AG08396 (cell line): ENCODE data around the gene C4B.
"Not testable (repeated sequence)": the region's sequence is repeated elsewhere in the genome, so short reads cannot be mapped to it uniquely, and the experiment has no call there.

Experiments used
- DNase-seq: peaks from one replicate; pipeline ENCODE4 v3.0.0; 2012; ENCODE audit warnings: low spot score, mixed read lengths

The C4B gene

GRCh38 chr6:32053314-32053713 is 38.7 kb downstream of the C4B start:
- DNase-seq, result not testable (repeated sequence)

GRCh38 chr6:32055756-32056155 is 41.2 kb downstream of the C4B start:
- not testable (repeated sequence) for DNase-seq

- DNase-seq, result no peak
These were observed 41.7 kb downstream of the C4B start for GRCh38 chr6:32056254-32056653.

- no peak for DNase-seq
These were observed 43.4 kb downstream of the C4B start for GRCh38 chr6:32057966-32058365.

GRCh38 chr6:32058511-32058963 is 43.9 kb downstream of the C4B start:
- no peak for DNase-seq

GRCh38 chr6:32060966-32061655 is 46.5 kb downstream of the C4B start:
- no peak for DNase-seq

- no peak for DNase-seq
These were observed 50.1 kb downstream of the C4B start for GRCh38 chr6:32064706-32065105.

GRCh38 chr6:32067521-32067920 is 52.9 kb downstream of the C4B start:
- DNase-seq, result not testable (repeated sequence)

- DNase-seq, result not testable (repeated sequence)
These were observed 53.7 kb downstream of the C4B start for GRCh38 chr6:32068315-32068714.

- DNase-seq, result no peak
These were observed 54.3 kb downstream of the C4B start for GRCh38 chr6:32068867-32069266.

GRCh38 chr6:32069460-32069859 is 54.9 kb downstream of the C4B start:
- DNase-seq, result no peak

GRCh38 chr6:32069878-32070515 is 55.4 kb downstream of the C4B start:
- DNase-seq, result no peak

GRCh38 chr6:32070814-32071543 is 56.4 kb downstream of the C4B start:
- no peak for DNase-seq

GRCh38 chr6:32073101-32073500 is 58.5 kb downstream of the C4B start:
- no peak for DNase-seq

GRCh38 chr6:32073613-32074012 is 59.0 kb downstream of the C4B start:
- DNase-seq, result no peak

GRCh38 chr6:32074996-32075532 is 60.5 kb downstream of the C4B start:
- DNase-seq, result peak; percentile 61

GRCh38 chr6:32075781-32076180 is 61.2 kb downstream of the C4B start:
- DNase-seq, result no peak

- peak; percentile 72 for DNase-seq
These were observed 61.8 kb downstream of the C4B start for GRCh38 chr6:32076321-32076809.

- no peak for DNase-seq
These were observed 65.1 kb downstream of the C4B start for GRCh38 chr6:32079566-32080290.

- DNase-seq, result peak; percentile 94
These were observed 66.8 kb downstream of the C4B start for GRCh38 chr6:32081168-32081990.

- DNase-seq, result no peak
These were observed 67.9 kb downstream of the C4B start for GRCh38 chr6:32082478-32082877.
